ENCODE data around the gene ACOT8.

Gene ACOT8

DNA sequence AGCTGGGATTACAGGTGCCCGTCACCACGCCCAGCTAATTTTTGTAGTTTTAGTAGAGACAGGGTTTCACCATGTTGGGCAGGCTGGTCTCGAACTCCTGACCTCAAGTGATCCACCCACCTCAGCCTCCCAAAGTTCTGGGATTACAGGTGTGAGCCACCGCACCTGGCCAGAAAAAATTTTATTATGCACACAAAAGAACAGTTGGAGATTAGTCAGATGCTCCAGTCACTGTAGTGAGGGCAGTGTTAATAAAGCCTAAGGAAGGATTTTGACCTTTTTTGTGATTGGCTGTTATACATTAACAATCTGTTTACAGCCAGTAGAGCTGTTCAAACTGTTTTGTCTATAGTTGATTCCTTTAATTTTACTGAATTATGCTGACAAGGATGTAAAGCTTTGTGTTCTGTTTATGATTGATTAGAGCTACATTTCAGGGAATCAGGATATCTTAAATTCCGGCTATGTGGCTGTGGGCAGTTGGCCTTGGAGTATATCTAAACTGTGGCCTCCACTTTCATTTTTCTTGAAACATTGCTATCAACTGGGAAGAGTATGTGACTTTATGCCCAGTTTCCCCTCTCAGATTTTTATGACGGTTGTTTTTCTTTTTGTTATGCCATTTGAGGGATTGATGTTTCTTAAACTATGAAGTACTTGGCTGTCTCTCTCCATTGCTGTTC lies 10.1 kb upstream of the ACOT8 start:
- peak overlapping the region; percentile 35; the same call in 1 of the 2 replicates for H3K27ac ChIP-seq
- no peak for DNase-seq (ENCODE audit: low spot score)
- TF ChIP-seq, protein P1, sequence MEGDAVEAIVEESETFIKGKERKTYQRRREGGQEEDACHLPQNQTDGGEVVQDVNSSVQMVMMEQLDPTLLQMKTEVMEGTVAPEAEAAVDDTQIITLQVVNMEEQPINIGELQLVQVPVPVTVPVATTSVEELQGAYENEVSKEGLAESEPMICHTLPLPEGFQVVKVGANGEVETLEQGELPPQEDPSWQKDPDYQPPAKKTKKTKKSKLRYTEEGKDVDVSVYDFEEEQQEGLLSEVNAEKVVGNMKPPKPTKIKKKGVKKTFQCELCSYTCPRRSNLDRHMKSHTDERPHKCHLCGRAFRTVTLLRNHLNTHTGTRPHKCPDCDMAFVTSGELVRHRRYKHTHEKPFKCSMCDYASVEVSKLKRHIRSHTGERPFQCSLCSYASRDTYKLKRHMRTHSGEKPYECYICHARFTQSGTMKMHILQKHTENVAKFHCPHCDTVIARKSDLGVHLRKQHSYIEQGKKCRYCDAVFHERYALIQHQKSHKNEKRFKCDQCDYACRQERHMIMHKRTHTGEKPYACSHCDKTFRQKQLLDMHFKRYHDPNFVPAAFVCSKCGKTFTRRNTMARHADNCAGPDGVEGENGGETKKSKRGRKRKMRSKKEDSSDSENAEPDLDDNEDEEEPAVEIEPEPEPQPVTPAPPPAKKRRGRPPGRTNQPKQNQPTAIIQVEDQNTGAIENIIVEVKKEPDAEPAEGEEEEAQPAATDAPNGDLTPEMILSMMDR (conservative IDR thresholded peaks at IDR 0.05; ENCODE audit: low read depth) = no peak
- ChIA-PET CTCF (interaction anchor here (0.6 to 0.7 kb wide), 3 partner anchors 25 to 551 kb away, joined by 3 to 7 read pairs (median 3); no protein-coding TSS in a partner anchor), POLR2A (ENCODE audit: low non-redundant PET) (interaction anchor here (0.8 kb wide), 1 partner anchor 9 kb away, joined by 3 read pairs; no protein-coding TSS in a partner anchor)

DNA sequence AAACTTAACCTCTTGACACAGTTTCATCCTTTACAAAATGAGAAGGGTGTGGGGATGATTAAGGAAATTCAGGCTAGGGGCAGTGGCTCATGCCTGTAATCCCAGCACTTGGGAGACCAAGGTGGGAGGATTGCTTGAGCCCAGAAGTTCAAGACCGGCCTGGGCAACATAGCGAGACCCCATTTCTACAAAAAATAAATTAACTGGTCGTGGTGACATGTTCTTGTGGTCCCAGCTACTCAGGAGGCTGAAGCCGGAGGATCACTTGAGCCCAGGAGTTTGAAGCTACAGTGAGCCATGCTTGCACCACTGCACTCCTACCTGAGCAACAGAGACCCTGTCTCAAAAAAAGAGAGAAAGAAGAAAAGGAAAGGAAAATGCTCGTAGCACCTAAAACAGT lies 9.3 kb upstream of the ACOT8 start:
- no peak overlapping the region for H3K27ac ChIP-seq
- ChIA-PET POLR2A (ENCODE audit: low non-redundant PET) (interaction anchor here (0.8 kb wide), 1 partner anchor 8 kb away, joined by 3 read pairs; no protein-coding TSS in a partner anchor), CTCF (no interaction called here)
- TF ChIP-seq, protein P1 (conservative IDR thresholded peaks at IDR 0.05; ENCODE audit: low read depth) = no peak
- DNase-seq (ENCODE audit: low spot score) = no peak

DNA sequence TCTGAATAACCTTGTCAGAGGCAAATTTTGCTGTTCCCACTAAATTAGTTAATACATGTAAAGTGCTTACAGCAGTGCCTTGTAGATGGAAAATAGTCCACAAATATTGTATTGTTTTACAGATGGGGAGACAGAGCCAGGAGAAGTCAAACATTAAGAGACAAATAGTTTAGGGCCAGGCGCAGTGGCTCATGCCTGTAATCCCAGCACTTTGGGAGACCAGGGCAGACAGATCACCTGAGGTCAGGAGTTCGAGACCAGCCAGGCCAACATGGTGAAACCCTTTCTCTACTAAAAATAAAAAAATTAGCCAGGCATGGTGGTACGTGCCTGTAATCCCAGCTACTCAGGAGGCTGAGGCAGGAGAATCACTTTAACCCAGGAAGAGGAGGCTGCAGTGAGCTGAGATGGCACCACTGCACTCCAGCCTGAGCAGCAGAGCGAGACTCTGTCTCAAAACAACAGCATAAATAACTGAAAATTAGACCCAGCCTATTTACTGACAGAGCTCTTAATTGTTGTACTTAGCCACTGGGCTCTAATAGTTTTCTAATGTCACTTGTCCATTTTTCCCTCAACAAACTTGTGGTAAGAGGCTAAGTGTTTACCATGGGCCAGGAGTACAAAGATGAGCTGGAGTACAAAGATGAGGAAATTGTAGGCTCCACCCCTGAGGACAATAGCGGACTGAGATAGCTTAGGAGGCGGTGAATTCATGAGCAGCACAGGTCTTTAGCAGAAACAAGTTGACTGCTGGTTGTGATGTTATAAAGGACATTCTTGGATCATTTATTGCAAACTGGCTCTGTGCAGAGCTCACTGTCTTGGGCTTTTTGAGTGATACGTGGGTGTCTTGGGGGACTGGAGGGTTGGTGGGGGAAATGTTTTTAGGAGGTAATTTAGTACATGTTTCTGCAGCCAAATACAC lies 6.6 kb upstream of the ACOT8 start:
- POLR2A ChIA-PET (ENCODE audit: low non-redundant PET) = no interaction called here
- CTCF ChIA-PET = interaction anchor here (0.5 to 0.7 kb wide), 4 partner anchors 24 to 793 kb away, joined by 3 to 4 read pairs (median 4); partner anchors contain the start of gene SPATA25
- no peak for DNase-seq (ENCODE audit: low spot score)
- no peak overlapping the region for H3K27ac ChIP-seq
- TF ChIP-seq, protein P1 (conservative IDR thresholded peaks at IDR 0.05; ENCODE audit: low read depth) = no peak

DNA sequence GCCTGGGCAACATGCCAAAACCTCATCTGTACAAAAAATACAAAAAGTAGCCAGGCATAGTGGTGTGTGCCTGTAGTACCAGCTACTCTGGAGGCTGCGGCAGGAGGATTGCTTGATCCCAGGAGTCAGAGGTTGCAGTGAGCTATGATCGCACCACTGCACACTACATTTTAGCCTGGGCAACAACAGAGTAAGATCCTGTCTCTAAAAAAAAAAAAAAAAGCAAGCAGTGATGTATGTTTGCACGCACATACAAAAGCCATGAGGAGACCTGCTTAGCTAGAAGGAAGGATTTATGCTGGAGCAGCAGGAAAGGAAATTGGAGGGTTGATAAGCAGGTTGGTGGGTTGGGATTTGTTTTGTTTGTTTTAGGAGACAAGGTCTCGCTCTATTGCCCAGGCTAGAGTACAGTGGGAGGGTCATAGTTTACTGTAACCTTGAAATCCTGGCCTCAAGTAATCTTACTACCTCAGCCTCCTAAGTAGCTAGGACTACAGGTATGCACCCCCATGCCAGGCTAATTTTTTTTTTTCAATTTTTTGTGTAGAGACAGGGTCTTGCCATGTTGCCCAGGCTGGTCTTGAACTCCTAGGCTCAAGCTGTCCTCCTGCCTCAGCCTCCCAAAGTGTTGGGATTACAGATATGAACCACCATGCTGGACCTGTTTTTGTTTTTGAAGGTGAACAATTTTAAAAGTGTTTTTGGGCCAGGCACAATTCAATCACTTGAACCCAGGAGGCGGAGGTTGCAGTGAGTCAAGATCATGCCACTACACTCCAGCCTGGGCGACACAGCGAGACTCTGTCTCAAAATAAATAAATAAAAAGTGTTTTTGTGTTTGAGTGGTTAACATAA lies 4.3 kb upstream of the ACOT8 start:
- CTCF ChIA-PET = interaction anchor here (0.5 kb wide), 1 partner anchor 52 kb away, joined by 4 read pairs; no protein-coding TSS in a partner anchor
- H3K27ac ChIP-seq = no peak overlapping the region

DNA sequence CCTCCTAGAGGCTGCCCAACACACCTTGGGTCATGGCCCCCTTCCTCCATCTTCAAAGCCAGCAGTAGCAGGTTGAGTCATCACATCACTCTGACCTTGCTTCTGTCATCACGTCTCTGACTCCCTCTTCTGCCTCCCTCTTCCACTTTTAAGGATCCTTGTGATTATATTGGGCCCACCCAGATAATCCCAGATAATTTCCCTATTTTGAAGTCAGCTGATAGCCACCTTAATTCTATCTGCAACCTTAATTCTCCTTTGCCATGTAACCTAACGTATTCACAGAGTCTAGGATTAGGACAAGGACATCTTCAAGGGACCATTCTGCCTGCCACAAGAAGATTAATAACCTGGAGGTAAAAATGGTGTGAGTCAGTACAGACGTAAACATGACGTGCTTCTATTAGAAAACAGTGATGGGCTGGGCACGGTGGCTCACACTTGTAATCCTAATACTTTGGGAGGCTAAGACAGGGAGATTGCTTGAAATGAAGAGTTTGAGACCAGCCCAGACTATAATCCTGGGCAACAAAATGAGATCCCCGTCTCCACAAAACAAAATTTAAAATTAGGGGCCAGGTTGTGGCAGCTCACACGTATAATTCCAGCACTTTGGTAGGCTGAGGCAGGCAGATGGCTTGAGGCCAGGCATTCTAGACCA lies 3.5 kb upstream of the ACOT8 start:
- H3K27ac ChIP-seq = no peak overlapping the region
- POLR2A ChIA-PET (ENCODE audit: low non-redundant PET) = no interaction called here
- CTCF ChIA-PET = no interaction called here
- TF ChIP-seq, protein P1 (conservative IDR thresholded peaks at IDR 0.05; ENCODE audit: low read depth) = no peak
- DNase-seq (ENCODE audit: low spot score) = no peak

More for the DNA sequence above, 4.3 kb upstream of the ACOT8 start:
- POLR2A ChIA-PET (ENCODE audit: low non-redundant PET) = interaction anchor here (0.6 to 1.1 kb wide), 2 partner anchors 19 to 153 kb away, joined by 3 to 7 read pairs; no protein-coding TSS in a partner anchor
- TF ChIP-seq, protein P1 (conservative IDR thresholded peaks at IDR 0.05; ENCODE audit: low read depth) = no peak
- no peak for DNase-seq (ENCODE audit: low spot score)
